Cardiac fibroblast (primary cell): ENCODE measurements around the gene ADAM19.

Experiments
- DNase-seq, 2 donors: peaks; one replicate each; pipeline versions ENCODE4 v3.0.0 to v3.0.0-alpha.2; 2010; ENCODE audit warnings: low read depth in 2 of 2
- H3K4me3 ChIP-seq, 2 donors: replicated peaks in 1 of 2; 1 replicate in 1 of 2; 2 replicates in 1 of 2; pipeline ENCODE4 v1.5.1; 2011; ENCODE audit warnings: low read depth in 2 of 2, low read length in 2 of 2, mild to moderate bottlenecking in 2 of 2, moderate library complexity in 1 of 2
- TF ChIP-seq, protein P1 (sequence below): IDR thresholded peaks from one replicate; pipeline ENCODE4 v1.5.1; 2011; ENCODE audit warnings: low read depth, mild to moderate bottlenecking, low read length, inconsistent platforms

ADAM19 gene

GRCh38 chr5:157571357-157571827, 4.2 kb downstream of the ADAM19 start:
- TF ChIP-seq, protein P1, sequence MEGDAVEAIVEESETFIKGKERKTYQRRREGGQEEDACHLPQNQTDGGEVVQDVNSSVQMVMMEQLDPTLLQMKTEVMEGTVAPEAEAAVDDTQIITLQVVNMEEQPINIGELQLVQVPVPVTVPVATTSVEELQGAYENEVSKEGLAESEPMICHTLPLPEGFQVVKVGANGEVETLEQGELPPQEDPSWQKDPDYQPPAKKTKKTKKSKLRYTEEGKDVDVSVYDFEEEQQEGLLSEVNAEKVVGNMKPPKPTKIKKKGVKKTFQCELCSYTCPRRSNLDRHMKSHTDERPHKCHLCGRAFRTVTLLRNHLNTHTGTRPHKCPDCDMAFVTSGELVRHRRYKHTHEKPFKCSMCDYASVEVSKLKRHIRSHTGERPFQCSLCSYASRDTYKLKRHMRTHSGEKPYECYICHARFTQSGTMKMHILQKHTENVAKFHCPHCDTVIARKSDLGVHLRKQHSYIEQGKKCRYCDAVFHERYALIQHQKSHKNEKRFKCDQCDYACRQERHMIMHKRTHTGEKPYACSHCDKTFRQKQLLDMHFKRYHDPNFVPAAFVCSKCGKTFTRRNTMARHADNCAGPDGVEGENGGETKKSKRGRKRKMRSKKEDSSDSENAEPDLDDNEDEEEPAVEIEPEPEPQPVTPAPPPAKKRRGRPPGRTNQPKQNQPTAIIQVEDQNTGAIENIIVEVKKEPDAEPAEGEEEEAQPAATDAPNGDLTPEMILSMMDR = no peak
- peak; percentile 49 to 53 for DNase-seq
- H3K4me3 ChIP-seq = no peak overlapping the region

GRCh38 chr5:157570531-157571200, 4.9 kb downstream of the ADAM19 start:
- TF ChIP-seq, protein P1 = no peak
- no peak overlapping the region for H3K4me3 ChIP-seq
- DNase-seq = no peak

DNA sequence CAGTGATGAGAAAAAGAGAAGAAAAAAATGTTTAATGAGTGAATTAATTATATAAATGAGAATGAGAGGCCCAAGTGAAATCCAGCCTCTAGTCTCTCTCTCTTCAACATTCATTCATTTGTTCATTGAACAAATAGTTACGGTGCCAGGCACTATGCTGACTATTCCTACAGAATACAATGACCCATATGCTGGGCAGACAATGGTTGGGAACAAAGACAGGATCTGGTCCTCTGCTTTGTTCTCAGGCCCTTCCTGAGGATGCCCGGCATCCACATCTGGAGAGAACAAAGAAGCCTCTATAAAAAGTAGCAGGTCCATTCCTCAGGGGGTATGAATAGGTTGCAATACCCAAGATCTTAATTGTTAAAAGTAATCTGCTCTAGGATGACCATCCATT, 6.9 kb downstream of the ADAM19 start:
- no peak for DNase-seq
- TF ChIP-seq, protein P1 = no peak
- no peak overlapping the region for H3K4me3 ChIP-seq

DNA sequence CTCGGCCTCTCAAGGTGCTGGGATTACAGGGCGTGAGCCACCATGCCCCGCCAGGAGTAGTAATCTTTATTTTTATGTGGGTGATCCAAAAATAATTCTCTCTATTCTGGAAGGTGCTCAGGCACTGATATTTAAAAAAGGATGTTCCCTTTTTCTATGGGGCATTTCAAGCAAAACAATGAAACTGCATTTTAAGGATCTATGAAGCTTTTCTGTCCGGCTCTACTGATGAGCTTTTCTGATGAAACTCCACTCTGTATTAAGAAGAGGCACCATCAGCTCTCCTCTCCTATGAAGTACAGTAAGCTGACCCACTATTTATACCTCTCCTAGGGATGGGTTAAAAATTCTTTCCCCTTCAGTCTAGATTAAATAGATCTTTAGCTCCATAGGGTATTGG, 7.4 kb downstream of the ADAM19 start:
- H3K4me3 ChIP-seq = no peak overlapping the region
- TF ChIP-seq, protein P1 = no peak
- DNase-seq = no peak

DNA sequence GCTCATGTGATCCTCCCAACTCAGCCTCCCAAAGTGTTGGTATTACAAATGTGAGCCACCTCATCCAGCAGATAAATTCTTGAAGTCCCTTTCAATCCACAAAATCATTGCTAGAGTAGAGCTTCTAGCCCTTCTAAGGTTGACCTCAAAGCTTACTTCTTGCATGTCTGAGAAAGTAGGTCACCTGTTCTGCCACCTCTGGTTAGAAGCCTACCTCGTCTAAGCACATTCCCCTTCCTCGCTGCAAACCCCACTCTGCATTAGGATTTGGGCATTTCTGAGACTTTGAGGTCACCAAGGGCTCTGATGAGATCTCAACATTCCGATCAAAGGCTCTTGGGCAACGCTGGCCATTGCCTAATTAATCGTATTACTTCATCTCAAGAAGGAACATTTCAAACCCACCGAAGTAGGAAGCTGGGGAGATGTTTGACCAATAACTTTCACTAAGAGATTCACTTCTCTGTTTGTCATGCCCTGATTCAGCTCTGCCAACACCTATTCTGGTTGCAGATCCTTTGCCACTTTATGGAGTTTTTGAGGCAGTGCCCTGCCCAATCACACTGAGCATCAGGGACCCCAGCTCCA, 8.6 kb downstream of the ADAM19 start:
- TF ChIP-seq, protein P1 = no peak
- DNase-seq = no peak
- H3K4me3 ChIP-seq = no peak overlapping the region

- TF ChIP-seq, protein P1 = no peak
- no peak overlapping the region for H3K4me3 ChIP-seq
- DNase-seq = peak in 1 of 2 donors; percentile 71
Measured at GRCh38 chr5:157563929-157564716, 11.5 kb downstream of the ADAM19 start.
